ENCODE data around the gene SAMD11. TPM values are rescaled to one million over a fixed set of nuclear protein-coding genes. Genes with fewer than 3 reads are reported as not detected.

The SAMD11 gene
- total and polyA plus RNA-seq, 2 of the 13 experiments (the other 11 are each of a cell fraction or from before 2014, with no cell fraction given), result 0.11 TPM; not detected in 1

DNA sequence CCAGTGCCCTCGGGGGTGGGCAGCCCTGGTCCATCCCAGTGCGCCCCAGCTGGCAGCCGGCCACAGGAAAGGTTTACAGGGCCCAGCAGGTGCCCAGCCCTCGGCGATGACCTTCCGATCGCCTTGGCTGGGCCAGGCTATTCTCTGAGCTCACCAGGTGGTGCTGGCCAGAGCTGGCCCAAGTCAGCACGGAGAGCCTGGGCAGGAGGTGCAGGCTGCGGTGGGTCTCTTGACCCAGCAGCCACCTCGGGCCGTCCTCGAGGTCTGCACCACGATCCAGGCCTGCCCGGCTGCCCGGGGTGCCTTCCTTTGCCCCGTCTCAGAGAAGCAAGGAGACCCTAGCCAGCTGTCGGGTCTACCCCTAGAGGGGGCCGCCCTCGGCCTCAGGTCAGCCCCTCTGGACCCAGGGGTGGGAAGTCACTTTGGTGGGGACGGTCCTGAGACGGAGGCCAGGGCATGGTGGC lies 57.8 kb downstream of the SAMD11 start (continued):
- TF ChIP-seq, protein P1, sequence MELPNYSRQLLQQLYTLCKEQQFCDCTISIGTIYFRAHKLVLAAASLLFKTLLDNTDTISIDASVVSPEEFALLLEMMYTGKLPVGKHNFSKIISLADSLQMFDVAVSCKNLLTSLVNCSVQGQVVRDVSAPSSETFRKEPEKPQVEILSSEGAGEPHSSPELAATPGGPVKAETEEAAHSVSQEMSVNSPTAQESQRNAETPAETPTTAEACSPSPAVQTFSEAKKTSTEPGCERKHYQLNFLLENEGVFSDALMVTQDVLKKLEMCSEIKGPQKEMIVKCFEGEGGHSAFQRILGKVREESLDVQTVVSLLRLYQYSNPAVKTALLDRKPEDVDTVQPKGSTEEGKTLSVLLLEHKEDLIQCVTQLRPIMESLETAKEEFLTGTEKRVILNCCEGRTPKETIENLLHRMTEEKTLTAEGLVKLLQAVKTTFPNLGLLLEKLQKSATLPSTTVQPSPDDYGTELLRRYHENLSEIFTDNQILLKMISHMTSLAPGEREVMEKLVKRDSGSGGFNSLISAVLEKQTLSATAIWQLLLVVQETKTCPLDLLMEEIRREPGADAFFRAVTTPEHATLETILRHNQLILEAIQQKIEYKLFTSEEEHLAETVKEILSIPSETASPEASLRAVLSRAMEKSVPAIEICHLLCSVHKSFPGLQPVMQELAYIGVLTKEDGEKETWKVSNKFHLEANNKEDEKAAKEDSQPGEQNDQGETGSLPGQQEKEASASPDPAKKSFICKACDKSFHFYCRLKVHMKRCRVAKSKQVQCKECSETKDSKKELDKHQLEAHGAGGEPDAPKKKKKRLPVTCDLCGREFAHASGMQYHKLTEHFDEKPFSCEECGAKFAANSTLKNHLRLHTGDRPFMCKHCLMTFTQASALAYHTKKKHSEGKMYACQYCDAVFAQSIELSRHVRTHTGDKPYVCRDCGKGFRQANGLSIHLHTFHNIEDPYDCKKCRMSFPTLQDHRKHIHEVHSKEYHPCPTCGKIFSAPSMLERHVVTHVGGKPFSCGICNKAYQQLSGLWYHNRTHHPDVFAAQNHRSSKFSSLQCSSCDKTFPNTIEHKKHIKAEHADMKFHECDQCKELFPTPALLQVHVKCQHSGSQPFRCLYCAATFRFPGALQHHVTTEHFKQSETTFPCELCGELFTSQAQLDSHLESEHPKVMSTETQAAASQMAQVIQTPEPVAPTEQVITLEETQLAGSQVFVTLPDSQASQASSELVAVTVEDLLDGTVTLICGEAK (IDR thresholded peaks at IDR 0.05), result no peak
- TF ChIP-seq, protein P1 (CRISPR knock-in tag; IDR thresholded peaks at IDR 0.05), result 0 out of 2 replicates have a peak, but pooled peaks have one; percentile 20
- TF ChIP-seq CENPT (CRISPR knock-in tag; IDR thresholded peaks at IDR 0.05; ENCODE audit: low read depth) (no peak), ZNF724P (CRISPR knock-in tag; IDR thresholded peaks at IDR 0.05; ENCODE audit: borderline replicate concordance) (no peak), ZNF7 (CRISPR knock-in tag; IDR thresholded peaks at IDR 0.05) (no peak), ZNF274 (CRISPR knock-in tag; IDR thresholded peaks at IDR 0.05) (peak; percentile 79; the same call in 1 of the 2 replicates), MBNL3 (CRISPR knock-in tag; conservative IDR thresholded peaks at IDR 0.05) (no peak), ZNF224 (CRISPR knock-in tag; IDR thresholded peaks at IDR 0.05) (0 out of 2 replicates have a peak, but pooled peaks have one; percentile 20), ONECUT2 (CRISPR knock-in tag; IDR thresholded peaks at IDR 0.05) (no peak), SATB2 (CRISPR knock-in tag; IDR thresholded peaks at IDR 0.05) (no peak)
- TF ChIP-seq, protein P2, sequence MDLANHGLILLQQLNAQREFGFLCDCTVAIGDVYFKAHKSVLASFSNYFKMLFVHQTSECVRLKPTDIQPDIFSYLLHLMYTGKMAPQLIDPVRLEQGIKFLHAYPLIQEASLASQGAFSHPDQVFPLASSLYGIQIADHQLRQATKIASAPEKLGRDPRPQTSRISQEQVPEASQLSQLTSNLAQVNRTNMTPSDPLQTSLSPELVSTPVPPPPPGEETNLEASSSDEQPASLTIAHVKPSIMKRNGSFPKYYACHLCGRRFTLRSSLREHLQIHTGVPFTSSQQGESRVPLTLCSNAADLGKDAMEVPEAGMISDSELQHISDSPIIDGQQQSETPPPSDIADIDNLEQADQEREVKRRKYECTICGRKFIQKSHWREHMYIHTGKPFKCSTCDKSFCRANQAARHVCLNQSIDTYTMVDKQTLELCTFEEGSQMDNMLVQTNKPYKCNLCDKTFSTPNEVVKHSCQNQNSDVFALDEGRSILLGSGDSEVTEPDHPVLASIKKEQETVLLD (CRISPR knock-in tag; IDR thresholded peaks at IDR 0.05; ENCODE audit: low read depth), result 0 out of 2 replicates have a peak, but pooled peaks have one; percentile 2

Measured in HepG2 (cell line).